Measurements from ENCODE around the gene PIM2.

Gene PIM2

GRCh38 chrX:48918643-48919340 is at the start of gene PIM2:
TSS of gene PIM2 (minus strand) at chrX:48919024. CDS start at chrX:48918834, 190 bp downstream.
- peak; percentile 84 for DNase-seq (ENCODE audit: low read depth)

- no peak for DNase-seq (ENCODE audit: low read depth)
These were observed 49.6 kb upstream of the PIM2 start for GRCh38 chrX:48968377-48968776.

DNA sequence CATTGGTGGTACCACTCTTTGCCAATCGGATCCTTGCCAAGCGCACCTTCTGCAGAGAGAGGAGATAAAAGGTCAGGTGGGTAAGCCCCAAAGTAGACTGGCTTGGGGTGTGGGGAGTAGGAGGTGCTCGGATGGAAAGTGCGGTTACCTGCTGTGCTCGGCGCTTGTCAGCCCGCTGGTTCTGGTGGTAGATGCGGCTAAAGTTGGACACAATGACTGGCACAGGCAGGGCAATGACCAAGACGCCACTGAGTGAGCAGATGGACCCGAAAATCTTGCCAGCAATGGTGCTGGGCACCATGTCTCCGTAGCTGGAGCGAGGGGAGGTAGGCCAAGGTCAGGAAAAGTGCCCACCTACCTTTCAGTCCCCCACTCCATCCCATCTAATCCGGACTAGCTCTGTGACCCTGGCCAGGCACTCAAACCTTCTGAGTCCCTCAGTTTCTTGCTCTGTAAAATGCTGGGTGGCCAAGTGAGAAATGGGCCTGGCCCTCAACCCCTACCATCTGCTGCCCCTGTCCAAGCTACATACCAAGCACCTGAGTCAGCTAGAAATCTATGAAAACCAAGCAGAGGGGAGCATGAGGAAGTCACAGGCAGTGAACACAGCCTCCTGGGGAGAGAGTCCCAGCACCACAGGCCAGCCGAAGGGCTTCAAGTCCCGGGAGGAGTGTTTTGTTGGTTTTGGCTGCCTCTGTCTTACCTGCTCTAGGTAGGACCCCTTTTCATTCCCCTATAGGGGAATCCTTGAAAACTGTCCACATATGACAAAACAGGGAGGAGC is 48.2 kb upstream of the PIM2 start:
- DNase-seq (ENCODE audit: low read depth), result no peak

DNA sequence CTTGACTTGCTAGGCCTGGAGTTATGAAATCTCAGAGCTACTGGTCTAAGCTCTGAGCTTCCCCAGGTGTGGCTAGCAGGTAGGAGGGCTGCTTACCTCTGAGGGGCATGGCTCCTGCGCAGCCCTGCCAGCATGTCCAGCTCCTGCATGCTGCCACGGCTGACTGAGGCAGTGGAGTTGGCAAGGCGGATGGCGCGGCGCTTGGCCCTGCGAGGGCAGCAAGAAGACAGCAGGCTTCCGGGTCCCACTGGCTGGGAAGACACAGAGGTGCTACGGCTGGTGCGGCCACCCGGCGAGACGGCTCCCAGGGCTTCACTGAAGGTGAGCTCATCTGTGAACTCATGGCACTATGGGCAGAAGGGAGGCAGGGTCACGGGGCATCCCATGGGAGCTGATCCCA is 47.1 kb upstream of the PIM2 start:
- DNase-seq (ENCODE audit: low read depth), result no peak

DNA sequence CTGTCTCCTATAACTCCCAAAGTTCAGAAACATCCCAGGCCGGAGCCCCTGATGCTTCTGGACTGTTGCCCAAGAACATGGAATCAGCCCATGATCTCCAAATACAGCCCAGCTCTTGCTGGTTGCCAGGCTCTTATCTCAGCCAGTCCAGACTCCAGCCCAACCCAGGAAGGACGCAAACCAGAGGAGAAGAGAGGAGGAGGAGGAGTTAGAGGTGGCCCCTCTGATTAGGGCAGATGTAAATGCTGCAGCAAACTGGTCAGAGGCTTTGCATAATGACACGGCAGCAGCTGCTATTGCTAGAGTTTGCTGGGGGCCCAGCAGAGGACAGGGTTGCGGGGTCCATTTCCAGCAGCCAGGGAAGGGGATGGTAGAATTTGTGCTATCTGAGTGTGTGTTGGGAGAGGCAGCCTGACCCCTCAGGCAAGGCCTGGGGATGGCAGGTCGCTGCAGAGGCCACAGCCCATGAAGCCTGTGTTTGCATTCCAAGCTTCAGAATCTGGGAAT is 42.8 kb upstream of the PIM2 start:
- no peak for DNase-seq (ENCODE audit: low read depth)

DNA sequence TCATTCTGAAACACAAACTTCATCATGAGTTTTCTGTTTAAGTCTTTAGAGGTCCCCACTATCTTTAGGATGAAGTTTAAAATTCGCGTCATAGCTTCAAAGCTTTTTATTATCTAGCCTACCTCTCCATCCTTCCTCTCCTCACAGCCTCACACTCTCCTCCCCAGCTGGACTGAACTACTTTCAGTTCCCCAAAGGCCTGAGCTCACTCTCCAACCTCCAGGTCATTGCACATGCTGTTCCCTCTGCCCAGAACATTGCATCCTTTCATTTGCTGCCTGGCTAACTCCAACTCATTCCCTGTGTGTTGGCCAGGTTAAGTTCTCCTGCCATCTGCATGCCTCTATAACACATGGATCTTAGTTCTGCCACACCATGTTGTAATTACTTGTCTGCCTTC is 41.5 kb upstream of the PIM2 start:
- DNase-seq (ENCODE audit: low read depth), result no peak

GRCh38 chrX:48958635-48959094 is 39.8 kb upstream of the PIM2 start:
- no peak for DNase-seq (ENCODE audit: low read depth)

GRCh38 chrX:48957827-48958634 is 39.2 kb upstream of the PIM2 start:
- peak; percentile 88 for DNase-seq (ENCODE audit: low read depth)

DNA sequence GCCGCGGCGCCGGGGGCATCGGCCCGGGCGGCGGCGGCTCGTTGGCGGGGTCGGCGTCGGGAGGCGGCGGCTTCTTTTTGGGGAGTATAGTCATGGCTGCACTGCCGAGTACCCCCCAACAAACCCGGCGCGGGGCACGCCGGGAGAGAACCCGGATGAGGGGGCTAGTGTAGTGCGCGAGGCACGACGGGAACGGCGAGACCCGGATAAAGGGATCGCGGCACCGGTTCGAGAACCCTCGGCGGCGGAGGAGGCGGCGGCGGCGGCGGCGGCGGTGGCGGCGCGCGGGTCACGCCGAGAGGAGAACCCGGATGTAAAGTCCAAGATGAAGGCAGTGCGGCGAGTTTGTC is 38.6 kb upstream of the PIM2 start, which contains the start of gene OTUD5:
Gene OTUD5 (minus strand): TSS at position 131 of the 350 bp plus-strand sequence. CDS start 37 bp downstream, at position 94.
- DNase-seq (ENCODE audit: low read depth), result peak; percentile 61

DNA sequence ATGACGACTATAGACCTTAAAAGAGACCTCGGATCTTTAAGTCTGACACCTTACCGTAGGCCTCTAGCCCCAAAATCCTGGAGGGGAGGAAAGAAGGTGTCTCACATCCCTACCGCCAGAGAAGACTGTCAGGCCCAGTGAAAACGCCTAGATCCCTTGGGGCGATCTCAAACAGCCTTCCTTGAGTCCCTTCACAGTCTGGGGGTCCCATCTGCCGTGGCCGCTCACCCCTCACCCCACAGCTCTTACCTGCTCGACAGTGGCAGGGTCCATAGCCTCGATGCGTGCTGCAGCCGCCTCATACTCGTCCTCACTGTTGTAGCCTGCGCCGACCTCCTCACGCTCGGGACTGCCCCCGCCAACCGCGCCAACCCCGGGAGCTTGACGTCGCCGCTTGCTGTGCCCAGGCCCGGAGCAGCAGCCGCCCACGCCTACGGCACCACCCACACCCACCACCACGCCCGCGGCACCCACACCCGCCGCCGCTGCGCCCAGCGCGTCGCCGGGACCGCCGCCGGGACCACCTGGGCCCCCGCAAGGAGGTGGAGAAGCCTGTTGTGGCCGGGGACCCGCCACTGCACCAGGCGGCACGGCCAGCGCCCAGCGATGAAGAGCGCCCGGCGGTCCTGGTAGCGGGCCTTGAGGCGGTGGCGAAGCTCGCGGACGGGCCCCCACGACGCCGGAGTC is 38.0 kb upstream of the PIM2 start:
- peak; percentile 18 for DNase-seq (ENCODE audit: low read depth)

GRCh38 chrX:48948589-48948988 is 29.8 kb upstream of the PIM2 start:
- DNase-seq (ENCODE audit: low read depth), result no peak

DNA sequence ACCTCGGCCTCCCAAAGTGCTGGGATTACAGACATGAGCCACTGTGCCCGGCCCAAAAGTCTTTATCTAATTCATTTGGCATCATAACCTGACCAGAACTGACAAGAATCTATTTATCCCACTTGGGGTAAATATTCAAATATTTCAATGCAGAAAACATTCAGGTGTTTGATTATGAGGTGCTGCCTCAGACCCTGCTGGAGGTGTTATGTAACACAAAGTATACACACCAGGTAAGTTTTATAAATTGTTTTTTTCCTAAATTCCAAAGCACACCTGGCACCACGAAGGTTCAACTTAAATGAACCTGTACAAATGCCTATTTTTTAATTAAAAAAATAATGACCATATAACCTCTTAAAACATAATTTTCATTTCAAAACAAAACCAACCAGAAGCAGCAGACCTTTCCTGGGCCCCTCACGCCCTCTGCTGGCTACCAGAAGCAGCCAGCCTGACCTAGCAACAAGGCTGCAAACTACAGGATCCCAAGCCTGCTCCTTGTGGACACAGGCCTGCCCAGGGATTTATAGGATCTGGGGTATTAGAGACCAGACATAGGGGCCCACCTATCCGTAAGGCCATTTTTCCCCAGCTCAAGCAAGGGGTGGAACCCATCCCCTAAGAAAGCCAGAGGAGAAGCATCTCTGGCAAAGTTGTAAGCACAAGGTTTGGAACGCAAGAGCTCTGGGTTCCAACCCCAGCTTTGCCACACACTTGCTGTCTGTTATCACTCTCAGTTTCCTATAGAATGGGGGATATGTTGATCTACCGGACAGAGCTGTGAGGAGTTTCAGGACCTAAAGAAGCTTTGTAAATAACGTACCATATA is 26.9 kb upstream of the PIM2 start:
- peak; percentile 24 for DNase-seq (ENCODE audit: low read depth)

- DNase-seq (ENCODE audit: low read depth), result no peak
These were observed 24.1 kb upstream of the PIM2 start for GRCh38 chrX:48942895-48943294.

DNA sequence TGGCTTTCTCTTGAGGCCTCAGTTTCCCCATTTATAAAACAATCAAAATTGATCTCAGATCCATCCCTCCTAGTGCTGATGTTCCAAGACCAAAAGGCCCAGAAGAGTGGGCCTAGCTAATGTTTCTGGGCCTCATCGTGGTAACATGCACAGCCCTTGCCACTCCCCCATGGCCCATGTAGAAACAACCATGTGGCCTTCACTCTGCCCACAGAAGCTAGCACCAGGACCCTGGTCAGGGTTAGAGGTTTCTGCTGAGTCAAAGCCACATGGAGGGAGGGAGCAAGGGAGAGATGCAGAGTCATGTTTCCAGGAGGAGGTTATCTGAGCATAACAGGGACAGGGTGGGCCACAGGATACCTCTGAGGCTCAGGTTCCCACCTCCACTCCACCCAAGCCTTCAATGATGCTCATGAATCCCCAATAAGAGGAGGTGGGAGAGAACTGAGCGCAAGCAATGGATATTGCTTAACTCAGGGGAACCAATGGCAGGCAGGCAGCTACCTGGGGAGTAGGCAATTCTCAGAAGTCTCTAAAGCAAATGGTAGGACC is 21.7 kb upstream of the PIM2 start:
- DNase-seq (ENCODE audit: low read depth), result no peak

- DNase-seq (ENCODE audit: low read depth), result no peak
These were observed 20.9 kb upstream of the PIM2 start for GRCh38 chrX:48939524-48940228.

DNA sequence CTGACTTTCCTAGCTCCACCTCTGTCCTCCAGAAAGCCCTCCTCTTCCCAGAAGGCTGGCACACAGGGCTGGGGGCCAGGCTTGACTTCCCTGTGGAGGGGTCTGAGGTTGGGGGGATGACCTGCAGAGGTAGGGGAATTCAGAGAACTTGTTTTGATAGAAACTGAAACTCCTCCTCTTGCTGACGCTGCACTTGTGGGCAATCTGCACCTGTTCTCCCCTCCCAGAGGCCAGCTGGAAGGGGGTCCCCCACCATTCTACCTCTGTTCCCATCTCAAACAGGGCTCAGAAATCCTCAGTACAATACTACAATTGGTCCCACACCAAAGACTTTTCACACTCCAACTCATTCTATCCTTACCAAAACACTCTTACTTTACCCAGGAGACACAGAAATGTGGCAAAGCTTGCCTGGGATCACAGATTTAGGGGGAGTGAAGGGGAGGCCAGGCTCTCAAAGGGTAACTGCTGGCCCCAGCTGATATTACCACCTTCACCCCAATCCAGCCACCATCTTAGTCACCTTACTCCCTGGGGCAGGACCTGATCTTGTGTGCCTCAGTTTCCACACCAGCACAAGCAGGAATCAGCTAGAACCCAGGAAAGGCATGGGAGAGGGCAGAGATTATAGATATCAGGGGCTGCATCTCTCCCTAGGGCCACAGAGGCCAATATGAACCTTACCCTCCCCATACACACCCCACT is 20.0 kb upstream of the PIM2 start:
- DNase-seq (ENCODE audit: low read depth), result peak; percentile 46

- DNase-seq (ENCODE audit: low read depth), result peak; percentile 85
These were observed 18.5 kb upstream of the PIM2 start for GRCh38 chrX:48937054-48937907.

DNA sequence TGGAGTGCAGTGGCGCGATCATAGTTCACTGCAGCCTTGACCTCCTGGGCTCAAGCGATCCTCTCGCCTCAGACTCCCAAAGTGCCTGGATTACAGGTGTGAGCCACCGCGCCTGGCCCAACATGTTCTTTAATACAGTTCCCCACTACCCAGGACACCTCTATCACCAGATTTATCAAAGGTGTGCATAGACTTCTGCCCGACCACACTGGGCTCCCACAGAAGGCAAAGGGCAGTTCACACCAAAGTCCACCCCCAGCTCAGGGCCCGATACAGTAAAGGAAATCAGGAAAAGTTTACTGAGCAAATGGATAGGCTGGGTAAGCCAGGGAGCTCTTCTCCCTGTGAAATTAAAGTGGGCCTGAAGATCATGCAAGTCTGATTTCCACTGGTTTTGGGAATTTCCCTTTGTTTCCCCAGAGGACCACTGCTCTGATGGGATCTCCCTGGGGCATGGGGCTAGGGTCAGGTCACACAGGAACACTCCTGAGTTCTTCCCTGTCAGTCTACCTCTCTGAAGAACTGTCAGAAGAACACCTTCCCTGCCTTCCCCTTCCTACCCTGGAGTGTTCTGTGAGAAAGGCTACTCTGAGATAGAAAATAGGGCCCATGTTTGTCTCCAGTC is 17.7 kb upstream of the PIM2 start:
- no peak for DNase-seq (ENCODE audit: low read depth)
